IMR-90 (cell line): ENCODE data around the gene CLEC3B. TPM values are rescaled to one million over a fixed set of nuclear protein-coding genes. Genes with fewer than 3 reads are reported as not detected.
A peak's percentile ranks its signal among the peaks of the same experiment; 100 is the strongest.

Experiments used
- ATAC-seq: fragments of 200-7000 bp; cut with Tn5 transposase; 2 replicates; pipeline ENCODE4 v1.9.1; 2020; ENCODE audit warnings: low read depth, mild to moderate bottlenecking, moderate library complexity
- BruUV-seq: library from RNA; stranded (reverse); fragments of 400-500 nt; replicated peaks from 2 replicates; lab custom pipeline; 2021; lab: Mats Ljungman, UMichigan
- CTCF ChIA-PET: fragments of 300-600 bp; formaldehyde crosslinking; extraction: SDS; loops from one replicate; lab custom pipeline; 2021; ENCODE audit warnings: antibody characterized with exemption; lab: Yijun Ruan, JAX
- POLR2A ChIA-PET: fragments of 300-600 bp; sonication (Branson Sonifier 250); formaldehyde crosslinking; loops from one replicate; lab custom pipeline; 2022; ENCODE audit warnings: antibody characterized with exemption; ENCODE audit not compliant: unreplicated experiment; lab: Charles Lee
- DNase-seq: peaks from one replicate; pipeline ENCODE4 v3.0.0; 2013
- H2AFZ ChIP-seq: replicated peaks from 2 replicates; pipeline ENCODE3; 2013; ENCODE audit warnings: low read length, mild to moderate bottlenecking; ENCODE audit not compliant: poor library complexity
- H2AK5ac ChIP-seq: 2 replicates; pipeline ENCODE4 v1.6.1; 2013; ENCODE audit warnings: low read depth, low read length, inconsistent platforms
- H2AK9ac ChIP-seq: replicated peaks from 2 replicates; pipeline ENCODE3; 2013; ENCODE audit warnings: mild to moderate bottlenecking, low read depth, low read length, moderate library complexity; ENCODE audit not compliant: poor library complexity
- H2BK120ac ChIP-seq: 2 replicates; pipeline ENCODE4 v1.6.1; 2013; ENCODE audit warnings: low read depth, low read length, inconsistent platforms
- H2BK15ac ChIP-seq: 3 replicates; pipeline ENCODE4 v1.6.1; 2013; ENCODE audit warnings: low read depth, low read length, inconsistent platforms
- H2BK20ac ChIP-seq: 2 replicates; pipeline ENCODE4 v1.6.1; 2013; ENCODE audit warnings: low read depth, mild to moderate bottlenecking, inconsistent platforms, low read length, moderate library complexity
- H2BK5ac ChIP-seq: 2 replicates; pipeline ENCODE4 v1.6.1; 2013; ENCODE audit warnings: mild to moderate bottlenecking, low read depth, low read length, inconsistent platforms; ENCODE audit not compliant: poor library complexity, severe bottlenecking
- H3K14ac ChIP-seq: replicated peaks from 2 replicates; pipeline ENCODE4 v1.6.1; 2013; ENCODE audit warnings: low read depth, low read length, inconsistent platforms
- H3K18ac ChIP-seq: 2 replicates; pipeline ENCODE4 v1.6.1; 2013; ENCODE audit warnings: low read depth, low read length, control low read depth
- H3K23ac ChIP-seq: 2 replicates; pipeline ENCODE4 v1.6.1; 2013; ENCODE audit warnings: low read depth, low read length, inconsistent platforms
- H3K27ac ChIP-seq: 2 replicates; pipeline ENCODE4 v1.5.1; 2013; ENCODE audit warnings: mild to moderate bottlenecking, control low read depth, low read length; ENCODE audit not compliant: insufficient read depth
- H3K27me3 ChIP-seq: 2 replicates; pipeline ENCODE4 v1.6.1; 2013; ENCODE audit warnings: low read length; ENCODE audit not compliant: control insufficient read depth, insufficient read depth
- H3K36me3 ChIP-seq: 2 replicates; pipeline ENCODE4 v1.6.1; 2013; ENCODE audit warnings: low read length, mixed read lengths; ENCODE audit not compliant: control insufficient read depth, insufficient read depth
- H3K4ac ChIP-seq: 2 replicates; pipeline ENCODE4 v1.6.1; 2013; ENCODE audit warnings: low read depth, low read length, inconsistent platforms
- H3K4me1 ChIP-seq: 2 replicates; pipeline ENCODE4 v1.6.1; 2013; ENCODE audit warnings: low read length, mixed read lengths; ENCODE audit not compliant: control insufficient read depth, insufficient read depth
- H3K4me2 ChIP-seq: 2 replicates; pipeline ENCODE4 v1.6.1; 2013; ENCODE audit warnings: low read depth, mild to moderate bottlenecking, control low read depth, low read length, moderate library complexity
- H3K4me3 ChIP-seq: 2 replicates; pipeline ENCODE4 v1.5.1; 2013; ENCODE audit warnings: low read depth, mild to moderate bottlenecking, control low read depth, low read length, moderate library complexity; ENCODE audit not compliant: insufficient read depth
- H3K56ac ChIP-seq: 2 replicates; pipeline ENCODE4 v1.6.1; 2013; ENCODE audit warnings: low read length, inconsistent platforms; ENCODE audit not compliant: insufficient read depth; ENCODE audit errors: extremely low read depth
- H3K79me1 ChIP-seq, 2 experiments: 2 replicates each; pipeline ENCODE4 v1.6.1; 2013; ENCODE audit warnings: low read length in 2 of 2, inconsistent platforms in 1 of 2, low read depth in 1 of 2
- H3K9ac ChIP-seq: 2 replicates; pipeline ENCODE4 v1.6.1; 2013; ENCODE audit warnings: low read depth, low read length, control low read depth
- H3K9me1 ChIP-seq: 2 replicates; pipeline ENCODE4 v1.6.1; 2013; ENCODE audit warnings: low read length, inconsistent platforms; ENCODE audit not compliant: insufficient read depth
- H3K9me3 ChIP-seq: 2 replicates; pipeline ENCODE4 v1.6.1; 2013; ENCODE audit warnings: low read length; ENCODE audit not compliant: control insufficient read depth, insufficient read depth
- H4K20me1 ChIP-seq: 2 replicates; pipeline ENCODE4 v1.6.1; 2013; ENCODE audit warnings: low read length, inconsistent platforms; ENCODE audit not compliant: insufficient read depth
- H4K5ac ChIP-seq: 2 replicates; pipeline ENCODE4 v1.6.1; 2013; ENCODE audit warnings: mild to moderate bottlenecking, low read depth, low read length, control low read depth
- H4K8ac ChIP-seq, 2 experiments: 2 replicates each; pipeline ENCODE4 v1.6.1; 2013; ENCODE audit warnings: low read depth in 2 of 2, low read length in 2 of 2, control low read depth in 1 of 2, inconsistent platforms in 1 of 2
- H4K91ac ChIP-seq: 2 replicates; pipeline ENCODE4 v1.6.1; 2013; ENCODE audit warnings: low read depth, low read length, inconsistent platforms; ENCODE audit not compliant: insufficient read depth
- BHLHE40 ChIP-seq: fragments of 150-350 bp; IDR thresholded peaks from 2 replicates; pipeline ENCODE4 v1.6.1; 2016; ENCODE audit warnings: mild to moderate bottlenecking, low read depth, low read length
- CEBPB ChIP-seq: IDR thresholded peaks from 2 replicates; pipeline ENCODE4 v1.6.1; 2012; ENCODE audit warnings: low read depth, low read length, improper control_type of control experiment
- MAFK ChIP-seq: IDR thresholded peaks from 2 replicates; pipeline ENCODE4 v1.6.1; 2012; ENCODE audit warnings: low read depth, low read length, improper control_type of control experiment
- MAZ ChIP-seq: IDR thresholded peaks from 2 replicates; pipeline ENCODE4 v1.6.1; 2012; ENCODE audit warnings: low read depth, mild to moderate bottlenecking, low read length, improper control_type of control experiment, moderate library complexity, borderline replicate concordance
- MXI1 ChIP-seq: IDR thresholded peaks from 2 replicates; pipeline ENCODE4 v1.6.1; 2012; ENCODE audit warnings: low read depth, mild to moderate bottlenecking, low read length, moderate library complexity, borderline replicate concordance
- NFE2L2 ChIP-seq: fragments of 150-350 bp; IDR thresholded peaks from 2 replicates; pipeline ENCODE4 v1.6.1; 2016; ENCODE audit warnings: low read depth, mild to moderate bottlenecking, low read length
- POLR2A ChIP-seq: IDR thresholded peaks from 2 replicates; pipeline ENCODE4 v1.6.1; 2012; ENCODE audit warnings: mild to moderate bottlenecking, low read depth, low read length
- RAD21 ChIP-seq: IDR thresholded peaks from 2 replicates; pipeline ENCODE4 v1.6.1; 2012; ENCODE audit warnings: low read length, improper control_type of control experiment
- RFX5 ChIP-seq: IDR thresholded peaks from 2 replicates; pipeline ENCODE4 v1.8.0; 2012; ENCODE audit warnings: low read depth, mild to moderate bottlenecking, low read length, moderate library complexity
- SMC3 ChIP-seq: fragments of 150-350 bp; IDR thresholded peaks from 2 replicates; pipeline ENCODE4 v1.6.1; 2016; ENCODE audit warnings: low read depth, mild to moderate bottlenecking, antibody characterized with exemption, low read length, moderate library complexity
- WGBS, 2 experiments: methylation state at CpG; one replicate each; pipeline versions ENCODE4 v1.1.5 to v1.1.7; 2013; ENCODE audit warnings: missing lambda C conversion rate in 2 of 2; ENCODE audit not compliant: insufficient read length in 1 of 2; ENCODE audit errors: extremely low coverage in 2 of 2; 5-methylcytosine and 5-hydroxymethylcytosine counted together
- dilution Hi-C: fragments of 300-500 bp; cut with HindIII; formaldehyde crosslinking; loops from one replicate; pipeline ENCODE4 v1.14.3; 2018; ENCODE audit warnings: low sequenced_read_pairs; ENCODE audit not compliant: unreplicated experiment
- in situ Hi-C: fragments of 300-500 bp; cut with MboI; formaldehyde crosslinking; loops from 3 replicates; pipeline ENCODE4 v1.14.3; 2019; ENCODE audit warnings: low sequenced_read_pairs, inconsistent platforms, mixed read lengths
- intact Hi-C: fragments of 100-400 bp; cut with micrococcal nuclease; formaldehyde crosslinking; loops from 2 replicates; pipeline ENCODE4 v1.10.0; 2022
- polyA plus RNA-seq, 3 experiments: library from polyadenylated mRNA; depleted of rRNA; stranded (reverse); fragments of >200 nt; gene quantifications; 2 replicates each; pipeline ENCODE4 v1.2.3, GENCODE V29; 2012; ENCODE audit warnings: low replicate concordance in 1 of 3
- total RNA-seq: library from RNA; depleted of rRNA; stranded (reverse); fragments of >200 nt; gene quantifications from 2 replicates; pipeline ENCODE4 v1.2.3, GENCODE V29; 2012
- TF ChIP-seq, protein P1 (sequence below): conservative IDR thresholded peaks from 2 replicates; pipeline ENCODE4 v1.5.1; 2012; ENCODE audit warnings: mild to moderate bottlenecking, low read depth, low read length, improper control_type of control experiment

Gene CLEC3B
- total and polyA plus RNA-seq, 2 of the 4 experiments (the other 2 are of a cell fraction): 3.6 to 13.2 TPM

DNA sequence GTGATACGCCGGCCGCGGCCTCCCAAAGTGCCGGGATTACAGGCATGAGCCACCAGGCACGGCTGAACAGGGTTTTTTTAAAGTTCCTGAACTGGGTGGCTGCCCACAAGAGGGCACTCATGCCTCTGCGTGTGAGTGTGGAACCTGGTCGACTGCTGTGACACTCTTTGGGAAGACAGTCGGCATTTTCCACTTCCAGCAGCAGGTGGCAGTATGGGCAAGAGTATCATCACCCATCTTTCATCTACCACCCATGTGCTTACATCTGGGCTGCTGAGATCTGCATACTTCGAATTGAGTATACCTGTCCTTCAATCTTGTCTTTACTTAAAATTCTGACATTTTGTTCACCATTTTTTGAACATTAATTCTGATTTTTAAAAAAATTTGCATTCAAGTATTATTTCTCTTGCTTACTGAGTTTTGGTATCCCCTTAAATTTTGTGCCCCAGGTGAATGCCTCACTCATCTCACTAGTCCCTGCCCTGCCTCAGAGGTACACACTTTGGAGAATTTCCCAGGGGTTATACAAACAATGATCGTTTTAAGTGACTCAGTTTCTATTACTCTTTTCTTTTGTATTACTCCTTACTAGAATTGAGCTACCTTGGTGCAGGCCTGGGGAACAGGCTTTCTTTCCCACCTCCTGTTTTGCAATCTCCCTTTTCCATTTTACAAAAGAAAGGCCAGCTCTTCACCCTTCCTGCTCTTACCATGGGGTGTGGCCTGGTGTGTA is 11.8 kb downstream of the CLEC3B start:
- ATAC-seq (peak; percentile 70), DNase-seq (peak; percentile 93)
- Histone ChIP-seq H4K5ac (no peak overlapping the region), H4K8ac (no peak overlapping the region), H2BK5ac (no peak overlapping the region), H3K14ac (no peak overlapping the region), H4K91ac (no peak overlapping the region), H3K9ac (no peak overlapping the region), H2AK5ac (no peak overlapping the region), H3K4me2 (no peak overlapping the region), H3K27me3 (no peaks in the 10 kb centered on the region), H4K20me1 (no peaks in the 10 kb centered on the region), H2BK20ac (peak overlapping the region; percentile 10; the same call in 1 of the 2 replicates), H3K4ac (no peak overlapping the region), H3K79me1 (0 out of 4 replicates have a peak, but pooled peaks cover 0 to 5% of the 10 kb centered on the region in 2 experiments), H3K36me3 (no peaks in the 10 kb centered on the region), H3K18ac (no peak overlapping the region), H3K23ac (no peak overlapping the region), H2AFZ (peak overlapping the region; percentile 73), H3K4me3 (no peak overlapping the region), H3K9me1 (no peaks in the 10 kb centered on the region; the same call in 1 of the 2 replicates), H2AK9ac (no peak overlapping the region), H3K56ac (no peak overlapping the region), H3K9me3 (no peaks in the 10 kb centered on the region), H2BK15ac (no peak overlapping the region), H2BK120ac (no peak overlapping the region), H3K4me1 (peaks cover 20% of the 10 kb centered on the region), H3K27ac (no peak overlapping the region)
- dilution Hi-C loops (loop anchor here (25.0 kb wide), 1 partner anchor 474 kb away; no protein-coding TSS in a partner anchor), in situ Hi-C loops (loop anchor here (5.0 to 25.0 kb wide), 4 partner anchors 469 to 1049 kb away; no protein-coding TSS in a partner anchor), intact Hi-C loops (loop anchor here (1.0 to 10.0 kb wide), 5 partner anchors 470 to 1044 kb away; no protein-coding TSS in a partner anchor)
- POLR2A ChIA-PET: interaction anchor here (0.8 kb wide), 1 partner anchor 186 kb away, joined by 10 read pairs; no protein-coding TSS in a partner anchor
- 20% methylated on average over 1 of the region's 11 CpGs; no CpG with 5 or more reads in 1 of the 2 experiments for WGBS, 2 experiments
- CTCF ChIA-PET: interaction anchor here (0.6 to 3.5 kb wide), 7 partner anchors 171 to 622 kb away, joined by 3 to 21 read pairs (median 4); no protein-coding TSS in a partner anchor
- TF ChIP-seq BHLHE40: peak; percentile 35; the same call in 1 of the 2 replicates
- peak; percentile 95 for TF ChIP-seq SMC3
- no peak for TF ChIP-seq MAZ
- peak; percentile 79 for TF ChIP-seq MXI1
- TF ChIP-seq RAD21: peak; percentile 98
- TF ChIP-seq CEBPB: no peak
- TF ChIP-seq MAFK: peak; percentile 38; the same call in 1 of the 2 replicates
- TF ChIP-seq RFX5: no peak
- TF ChIP-seq POLR2A: 0 out of 2 replicates have a peak, but pooled peaks have one; percentile 44
- TF ChIP-seq, protein P1, sequence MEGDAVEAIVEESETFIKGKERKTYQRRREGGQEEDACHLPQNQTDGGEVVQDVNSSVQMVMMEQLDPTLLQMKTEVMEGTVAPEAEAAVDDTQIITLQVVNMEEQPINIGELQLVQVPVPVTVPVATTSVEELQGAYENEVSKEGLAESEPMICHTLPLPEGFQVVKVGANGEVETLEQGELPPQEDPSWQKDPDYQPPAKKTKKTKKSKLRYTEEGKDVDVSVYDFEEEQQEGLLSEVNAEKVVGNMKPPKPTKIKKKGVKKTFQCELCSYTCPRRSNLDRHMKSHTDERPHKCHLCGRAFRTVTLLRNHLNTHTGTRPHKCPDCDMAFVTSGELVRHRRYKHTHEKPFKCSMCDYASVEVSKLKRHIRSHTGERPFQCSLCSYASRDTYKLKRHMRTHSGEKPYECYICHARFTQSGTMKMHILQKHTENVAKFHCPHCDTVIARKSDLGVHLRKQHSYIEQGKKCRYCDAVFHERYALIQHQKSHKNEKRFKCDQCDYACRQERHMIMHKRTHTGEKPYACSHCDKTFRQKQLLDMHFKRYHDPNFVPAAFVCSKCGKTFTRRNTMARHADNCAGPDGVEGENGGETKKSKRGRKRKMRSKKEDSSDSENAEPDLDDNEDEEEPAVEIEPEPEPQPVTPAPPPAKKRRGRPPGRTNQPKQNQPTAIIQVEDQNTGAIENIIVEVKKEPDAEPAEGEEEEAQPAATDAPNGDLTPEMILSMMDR: peak; percentile 98
- no peak for TF ChIP-seq NFE2L2
- BruUV-seq: no TSS peak
